GM19452 (cell line): ENCODE results near the gene MINK1.
A peak's percentile ranks its signal among the peaks of the same experiment; 100 is the strongest.

Experiments used
- ATAC-seq: cut with Tn5 transposase; IDR thresholded peaks from one replicate; pipeline ENCODE4 v1.9.1; 2021; ENCODE audit not compliant: unreplicated experiment

MINK1 gene

GRCh38 chr17:4833178-4833940 lies at the start of gene MINK1:
TSS of gene MINK1 (plus strand) at chr17:4833340. CDS start at chr17:4833584, 244 bp downstream.
- ATAC-seq = peak; percentile 88

GRCh38 chr17:4785311-4786105 lies 47.6 kb upstream of the MINK1 start:
- ATAC-seq = no peak

- no peak for ATAC-seq
These were observed 47.0 kb upstream of the MINK1 start, which contains the start of gene VMO1 for GRCh38 chr17:4786106-4786511. TSS of gene VMO1 (minus strand) at chr17:4786364. CDS start at chr17:4786352, 12 bp downstream.

GRCh38 chr17:4786516-4786915 lies 46.6 kb upstream of the MINK1 start:
- ATAC-seq = no peak

- ATAC-seq = no peak
These were observed 44.9 kb upstream of the MINK1 start for GRCh38 chr17:4788159-4788806.

- ATAC-seq = no peak
These were observed 44.1 kb upstream of the MINK1 start, which contains the start of gene GLTPD2 for GRCh38 chr17:4788807-4789700. TSS of gene GLTPD2 (plus strand) at chr17:4788964. CDS start at chr17:4789012, 48 bp downstream.

GRCh38 chr17:4789701-4789950 lies 43.5 kb upstream of the MINK1 start:
- ATAC-seq = no peak

GRCh38 chr17:4789951-4790704 lies 43.0 kb upstream of the MINK1 start:
- peak; percentile 86 for ATAC-seq

- ATAC-seq = no peak
These were observed 42.4 kb upstream of the MINK1 start for GRCh38 chr17:4790705-4791088.

GRCh38 chr17:4795168-4795567 lies 38.0 kb upstream of the MINK1 start:
- ATAC-seq = no peak

- ATAC-seq = no peak
These were observed 36.6 kb upstream of the MINK1 start for GRCh38 chr17:4796552-4796920.

GRCh38 chr17:4800462-4801196 lies 32.5 kb upstream of the MINK1 start:
- no peak for ATAC-seq

- no peak for ATAC-seq
These were observed 30.9 kb upstream of the MINK1 start, which contains the start of gene C17orf114 for GRCh38 chr17:4802228-4802627. TSS of gene C17orf114 (minus strand) at chr17:4802328.

- ATAC-seq = no peak
These were observed 26.7 kb upstream of the MINK1 start for GRCh38 chr17:4806456-4806776.

GRCh38 chr17:4806777-4807604 lies 26.1 kb upstream of the MINK1 start, which contains the start of gene PLD2:
TSS of gene PLD2 (plus strand) at chr17:4807152. CDS start at chr17:4807773, 621 bp downstream.
- peak; percentile 95 for ATAC-seq

GRCh38 chr17:4807605-4808377 lies 25.3 kb upstream of the MINK1 start:
- ATAC-seq = no peak

- ATAC-seq = no peak
These were observed 24.8 kb upstream of the MINK1 start for GRCh38 chr17:4808378-4808767.
